ENCODE results near the gene SIVA1.

SIVA1 gene

GRCh38 chr14:104783484-104784217 lies 30.7 kb downstream of the SIVA1 start:
- H3K79me2 ChIP-seq (ENCODE audit: insufficient read depth, low read length): peaks cover 80% of the 10 kb centered on the region
- H3K4me2 ChIP-seq (ENCODE audit: insufficient read depth, low read length): no peak overlapping the region
- no peak overlapping the region for H3K4me3 ChIP-seq (ENCODE audit: low read depth in 1 of 2, low read length in 2 of 2)
- no peak overlapping the region for H3K9ac ChIP-seq (ENCODE audit: low read depth, low read length)
- H3K36me3 ChIP-seq (ENCODE audit: insufficient read depth, low read length): peaks cover 93% of the 10 kb centered on the region
- no peak overlapping the region for H2AFZ ChIP-seq (ENCODE audit: low read depth, low read length)
- H3K9me3 ChIP-seq (ENCODE audit: insufficient read depth, low read length, severe bottlenecking): no peaks in the 10 kb centered on the region
- H3K27me3 ChIP-seq (ENCODE audit: insufficient read depth, low read length, poor library complexity): no peaks in the 10 kb centered on the region
- TF ChIP-seq EZH2 (IDR thresholded peaks at IDR 0.05; ENCODE audit: borderline replicate concordance, low read depth, low read length, severe bottlenecking): no peak
- no peak for DNase-seq
- H4K20me1 ChIP-seq (ENCODE audit: insufficient read depth, low read length): peaks cover 95% of the 10 kb centered on the region
- H3K4me1 ChIP-seq (ENCODE audit: insufficient read depth, low read length): no peaks in the 10 kb centered on the region
- H3K27ac ChIP-seq (ENCODE audit: low read length): no peak overlapping the region
- no peak for ATAC-seq (ENCODE audit: insufficient read depth, low read depth)

- Histone ChIP-seq H3K4me3 (ENCODE audit: low read depth in 1 of 2, low read length in 2 of 2) (no peak overlapping the region), H3K9ac (ENCODE audit: low read depth, low read length) (no peak overlapping the region), H3K4me2 (ENCODE audit: insufficient read depth, low read length) (no peak overlapping the region), H3K27ac (ENCODE audit: low read length) (no peak overlapping the region), H3K4me1 (ENCODE audit: insufficient read depth, low read length) (0 out of 2 replicates have a peak, but pooled peaks cover 1% of the 10 kb centered on the region), H3K9me3 (ENCODE audit: insufficient read depth, low read length, severe bottlenecking) (no peaks in the 10 kb centered on the region), H4K20me1 (ENCODE audit: insufficient read depth, low read length) (peaks cover 95% of the 10 kb centered on the region), H2AFZ (ENCODE audit: low read depth, low read length) (no peak overlapping the region), H3K36me3 (ENCODE audit: insufficient read depth, low read length) (peaks cover 93% of the 10 kb centered on the region), H3K27me3 (ENCODE audit: insufficient read depth, low read length, poor library complexity) (no peaks in the 10 kb centered on the region), H3K79me2 (ENCODE audit: insufficient read depth, low read length) (peaks cover 81% of the 10 kb centered on the region)
- DNase-seq (no peak), ATAC-seq (ENCODE audit: insufficient read depth, low read depth) (no peak)
- TF ChIP-seq EZH2 (IDR thresholded peaks at IDR 0.05; ENCODE audit: borderline replicate concordance, low read depth, low read length, severe bottlenecking) (no peak), CTCF (IDR thresholded peaks at IDR 0.05; ENCODE audit: borderline replicate concordance, extremely low read depth, low read length, poor library complexity, severe bottlenecking) (no peak)
Observed at GRCh38 chr14:104784218-104784568, 31.2 kb downstream of the SIVA1 start.

- Histone ChIP-seq H3K4me3 (ENCODE audit: low read depth in 1 of 2, low read length in 2 of 2) (no peak overlapping the region), H3K27ac (ENCODE audit: low read length) (no peak overlapping the region), H3K27me3 (ENCODE audit: insufficient read depth, low read length, poor library complexity) (no peaks in the 10 kb centered on the region), H3K4me1 (ENCODE audit: insufficient read depth, low read length) (0 out of 2 replicates have a peak, but pooled peaks cover 4% of the 10 kb centered on the region), H4K20me1 (ENCODE audit: insufficient read depth, low read length) (peaks cover 95% of the 10 kb centered on the region), H3K9me3 (ENCODE audit: insufficient read depth, low read length, severe bottlenecking) (no peaks in the 10 kb centered on the region), H3K4me2 (ENCODE audit: insufficient read depth, low read length) (no peak overlapping the region), H2AFZ (ENCODE audit: low read depth, low read length) (no peak overlapping the region), H3K79me2 (ENCODE audit: insufficient read depth, low read length) (peaks cover 84% of the 10 kb centered on the region), H3K36me3 (ENCODE audit: insufficient read depth, low read length) (peaks cover 93% of the 10 kb centered on the region), H3K9ac (ENCODE audit: low read depth, low read length) (no peak overlapping the region)
- no peak for TF ChIP-seq CTCF (IDR thresholded peaks at IDR 0.05; ENCODE audit: borderline replicate concordance, extremely low read depth, low read length, poor library complexity, severe bottlenecking)
- DNase-seq (no peak), ATAC-seq (ENCODE audit: insufficient read depth, low read depth) (no peak)
Observed at GRCh38 chr14:104784846-104785707, 32.1 kb downstream of the SIVA1 start.

GRCh38 chr14:104785708-104786080 lies 32.7 kb downstream of the SIVA1 start:
- Histone ChIP-seq H3K4me3 (ENCODE audit: low read depth in 1 of 2, low read length in 2 of 2) (no peak overlapping the region), H3K36me3 (ENCODE audit: insufficient read depth, low read length) (peaks cover 94% of the 10 kb centered on the region), H3K79me2 (ENCODE audit: insufficient read depth, low read length) (peaks cover 88% of the 10 kb centered on the region), H3K9me3 (ENCODE audit: insufficient read depth, low read length, severe bottlenecking) (no peaks in the 10 kb centered on the region), H3K27me3 (ENCODE audit: insufficient read depth, low read length, poor library complexity) (no peaks in the 10 kb centered on the region), H2AFZ (ENCODE audit: low read depth, low read length) (no peak overlapping the region), H3K4me2 (ENCODE audit: insufficient read depth, low read length) (no peak overlapping the region), H3K27ac (ENCODE audit: low read length) (no peak overlapping the region), H3K9ac (ENCODE audit: low read depth, low read length) (no peak overlapping the region), H4K20me1 (ENCODE audit: insufficient read depth, low read length) (peaks cover 95% of the 10 kb centered on the region), H3K4me1 (ENCODE audit: insufficient read depth, low read length) (peaks cover 6% of the 10 kb centered on the region; the same call in 1 of the 2 replicates)
- TF ChIP-seq CTCF (IDR thresholded peaks at IDR 0.05; ENCODE audit: borderline replicate concordance, extremely low read depth, low read length, poor library complexity, severe bottlenecking) (no peak), EZH2 (IDR thresholded peaks at IDR 0.05; ENCODE audit: borderline replicate concordance, low read depth, low read length, severe bottlenecking) (no peak)
- ATAC-seq (ENCODE audit: insufficient read depth, low read depth) (no peak), DNase-seq (no peak)

Data from DND-41 (cell line).